HG03520 (cell line): ENCODE data around the gene PRR23E.

Source experiments
- ATAC-seq: cut with Tn5 transposase; IDR thresholded peaks from one replicate; pipeline ENCODE4 v1.9.1; 2021; ENCODE audit warnings: mild to moderate bottlenecking, moderate library complexity; ENCODE audit not compliant: unreplicated experiment

Gene PRR23E

DNA sequence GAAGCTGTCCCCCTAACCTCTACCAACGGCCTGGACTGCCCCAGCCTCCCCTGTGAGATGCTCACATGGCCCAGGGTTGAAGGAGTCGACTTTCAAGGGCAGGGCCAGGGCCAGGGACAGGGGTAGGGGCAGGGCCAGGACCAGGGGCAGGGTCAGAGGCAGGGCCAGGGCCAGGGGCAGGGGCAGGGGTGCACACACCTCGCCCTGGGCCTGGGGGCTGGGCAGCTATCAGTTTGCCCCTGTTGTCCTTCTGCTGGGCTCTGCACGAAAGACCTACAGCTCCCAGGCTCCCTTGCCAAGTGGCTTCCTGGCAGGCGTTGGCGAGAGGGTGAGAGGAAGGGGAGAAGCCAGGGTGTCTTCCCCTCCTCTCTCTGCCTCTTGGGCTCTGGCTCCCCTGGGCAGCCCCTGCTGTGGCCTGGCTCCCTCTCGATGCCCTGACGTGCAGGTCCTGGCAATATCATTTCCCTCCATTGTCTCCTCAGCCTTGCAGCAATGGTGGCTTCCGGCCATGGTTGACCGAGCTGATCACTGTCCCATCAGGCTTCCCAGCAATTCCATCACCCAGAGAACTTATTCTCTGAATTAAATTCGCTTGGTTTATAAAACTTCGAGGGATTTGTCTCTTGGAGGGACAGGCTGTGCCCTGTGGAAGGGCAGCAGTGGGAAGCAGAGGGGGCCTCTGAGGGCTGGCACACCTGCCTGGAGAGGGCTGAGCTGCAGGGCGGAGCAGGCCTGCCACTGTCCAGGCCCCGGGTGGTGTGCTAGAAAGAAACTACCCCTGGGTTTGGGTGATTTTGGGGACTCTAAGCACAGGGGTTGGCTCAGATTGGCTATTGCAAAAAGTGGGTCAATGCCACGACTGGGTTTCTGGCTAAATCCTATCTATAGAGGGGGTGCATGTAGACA lies 13.9 kb downstream of the PRR23E start:
- no peak for ATAC-seq

DNA sequence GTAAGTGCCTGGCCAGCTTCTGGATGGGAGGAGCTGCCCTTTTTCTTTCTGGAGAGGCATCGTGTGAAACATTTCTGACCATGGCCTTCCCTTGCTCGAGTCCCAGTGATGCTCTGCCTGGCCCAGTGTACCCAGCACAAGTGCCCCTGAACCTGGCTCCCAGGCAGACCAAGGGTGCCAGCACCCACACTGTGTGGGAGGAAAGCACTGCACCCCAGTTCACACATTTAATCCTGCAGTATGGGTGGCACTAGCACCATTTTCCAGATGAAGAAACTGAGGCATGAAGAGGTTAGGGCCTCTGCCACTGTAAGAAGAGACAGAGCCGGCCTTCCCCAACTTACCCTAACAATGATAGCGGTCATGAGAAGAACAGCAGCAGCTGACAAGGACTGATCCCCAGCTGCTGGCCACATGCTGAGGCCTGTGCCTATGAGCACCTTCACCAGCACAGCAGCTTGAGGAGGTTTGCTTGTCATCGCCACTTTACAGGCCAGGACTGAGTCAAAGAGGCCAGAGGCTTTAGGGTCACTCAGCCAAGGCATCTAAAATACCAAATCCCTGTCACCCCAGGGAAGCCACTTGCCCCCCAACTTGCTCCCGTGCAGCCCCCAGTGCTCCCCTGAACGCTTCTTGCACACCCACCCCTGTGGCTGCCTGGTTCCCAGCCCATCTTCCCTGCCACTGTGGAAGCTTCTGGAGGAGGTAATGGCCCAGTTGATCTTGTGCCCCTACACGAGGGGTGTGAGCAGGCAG lies 15.0 kb downstream of the PRR23E start:
- no peak for ATAC-seq

DNA sequence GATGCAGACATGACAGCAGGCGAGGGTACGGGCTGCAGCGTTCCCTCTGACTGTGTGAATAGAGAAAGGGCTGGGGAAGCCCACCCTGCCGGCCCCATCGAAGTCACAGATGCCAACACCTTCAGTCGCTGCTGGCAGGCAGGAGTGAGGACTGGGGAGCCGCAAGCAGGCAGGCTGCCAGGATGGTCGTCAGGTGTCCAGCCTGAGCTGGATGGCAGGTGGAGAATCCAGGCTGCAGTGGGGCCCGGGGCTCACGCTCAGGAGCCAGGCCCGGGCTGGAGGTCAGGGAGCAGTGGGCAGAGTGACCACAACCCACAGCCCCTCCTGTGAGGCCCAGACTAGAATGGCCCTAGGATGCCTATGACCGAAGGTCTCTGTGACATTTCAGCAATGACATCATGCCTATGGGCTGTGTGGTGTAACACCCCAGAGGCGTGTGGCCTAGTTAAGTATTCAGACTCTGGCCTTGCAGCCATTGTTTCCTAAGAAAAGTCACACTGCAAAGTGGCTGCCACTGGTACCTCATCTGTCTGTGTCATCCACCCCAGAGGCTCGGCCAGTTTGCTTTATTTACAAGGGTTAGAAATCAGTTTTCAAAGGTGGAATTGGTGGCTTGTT lies 15.7 kb downstream of the PRR23E start:
- ATAC-seq: no peak

DNA sequence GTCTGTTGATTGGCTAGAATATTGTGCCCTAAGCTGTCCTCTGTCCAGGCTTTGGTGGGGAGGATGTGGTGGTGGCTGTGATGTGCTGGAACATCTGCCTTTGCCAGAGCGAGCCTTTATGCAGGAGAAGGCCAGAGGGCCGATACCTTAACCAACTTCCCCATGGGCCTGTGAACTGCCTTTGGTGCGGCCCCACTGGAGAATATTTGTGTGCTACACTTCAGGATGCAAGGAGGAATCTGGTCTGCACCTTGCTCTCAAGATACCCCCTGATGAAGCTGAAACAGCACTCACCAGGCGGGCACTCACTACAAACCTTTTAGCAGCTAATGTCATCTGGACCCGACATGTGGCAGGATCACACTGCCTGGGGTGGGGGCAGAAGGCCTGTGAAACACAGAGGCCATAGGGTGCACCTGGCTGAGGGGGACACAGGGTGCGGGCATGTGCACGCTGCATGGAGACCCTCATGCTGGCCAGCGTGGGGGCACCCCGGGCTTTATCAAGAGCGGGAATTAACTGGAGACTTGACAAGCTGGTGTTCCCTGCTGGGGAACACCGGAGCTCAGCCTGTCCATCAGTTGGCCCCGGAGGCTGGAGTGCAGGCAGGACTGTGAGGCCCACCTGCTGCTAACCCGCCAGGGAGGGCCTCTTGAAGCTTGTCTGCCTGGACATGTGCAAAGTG lies 16.4 kb downstream of the PRR23E start:
- no peak for ATAC-seq

DNA sequence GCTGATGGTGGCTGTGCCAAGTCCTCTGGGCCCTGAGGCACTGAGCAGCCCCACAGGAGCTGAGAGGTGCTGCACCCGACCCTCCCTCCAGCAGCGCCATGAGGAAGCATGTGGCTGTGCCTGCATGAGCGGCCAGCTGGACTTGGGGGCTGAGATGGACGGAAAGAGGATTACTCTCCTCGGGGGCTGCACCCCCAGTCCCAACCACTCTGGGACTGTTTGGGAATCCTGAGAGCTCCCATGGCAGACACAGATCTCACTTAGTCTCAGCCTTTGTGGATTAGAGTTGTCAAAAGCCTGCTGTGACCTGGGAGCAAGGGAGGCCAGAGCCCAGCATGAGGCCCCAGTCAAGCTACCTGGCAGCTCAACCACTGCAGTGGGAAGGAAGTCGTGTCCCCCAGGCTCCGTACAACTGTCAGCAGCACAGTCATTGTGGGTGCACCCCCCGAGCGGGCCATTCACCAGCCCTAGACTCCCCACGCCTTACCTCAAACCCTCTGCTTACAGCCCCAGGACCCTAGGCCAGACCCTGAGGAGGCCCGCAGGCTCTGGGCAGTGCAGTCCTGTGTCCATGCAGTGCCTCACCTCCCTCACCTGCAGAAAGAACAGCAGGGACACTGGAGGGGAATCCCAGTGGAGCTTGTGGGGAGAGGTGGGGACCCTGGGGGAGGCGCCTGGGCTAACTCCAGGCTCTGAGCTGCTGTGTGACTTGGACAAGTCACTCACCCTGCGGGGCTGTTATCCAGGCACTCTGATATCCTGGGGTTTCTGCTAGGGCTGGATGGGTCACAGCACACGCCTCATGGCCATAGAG lies 17.1 kb downstream of the PRR23E start:
- no peak for ATAC-seq

DNA sequence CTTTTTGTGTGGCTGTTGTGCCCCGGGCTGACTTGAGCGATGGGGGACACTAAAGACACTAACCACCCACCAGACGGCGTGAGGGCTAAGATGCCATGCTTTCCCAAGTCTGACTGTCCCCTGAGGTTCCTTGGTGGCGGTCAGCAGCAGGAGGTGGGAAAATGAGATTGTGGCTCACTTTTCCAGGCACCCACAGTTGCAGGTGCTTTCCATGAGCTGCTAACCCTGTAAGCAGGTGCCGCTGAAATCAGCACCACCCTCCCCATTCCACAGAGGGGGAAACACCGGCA lies 17.7 kb downstream of the PRR23E start:
- no peak for ATAC-seq

DNA sequence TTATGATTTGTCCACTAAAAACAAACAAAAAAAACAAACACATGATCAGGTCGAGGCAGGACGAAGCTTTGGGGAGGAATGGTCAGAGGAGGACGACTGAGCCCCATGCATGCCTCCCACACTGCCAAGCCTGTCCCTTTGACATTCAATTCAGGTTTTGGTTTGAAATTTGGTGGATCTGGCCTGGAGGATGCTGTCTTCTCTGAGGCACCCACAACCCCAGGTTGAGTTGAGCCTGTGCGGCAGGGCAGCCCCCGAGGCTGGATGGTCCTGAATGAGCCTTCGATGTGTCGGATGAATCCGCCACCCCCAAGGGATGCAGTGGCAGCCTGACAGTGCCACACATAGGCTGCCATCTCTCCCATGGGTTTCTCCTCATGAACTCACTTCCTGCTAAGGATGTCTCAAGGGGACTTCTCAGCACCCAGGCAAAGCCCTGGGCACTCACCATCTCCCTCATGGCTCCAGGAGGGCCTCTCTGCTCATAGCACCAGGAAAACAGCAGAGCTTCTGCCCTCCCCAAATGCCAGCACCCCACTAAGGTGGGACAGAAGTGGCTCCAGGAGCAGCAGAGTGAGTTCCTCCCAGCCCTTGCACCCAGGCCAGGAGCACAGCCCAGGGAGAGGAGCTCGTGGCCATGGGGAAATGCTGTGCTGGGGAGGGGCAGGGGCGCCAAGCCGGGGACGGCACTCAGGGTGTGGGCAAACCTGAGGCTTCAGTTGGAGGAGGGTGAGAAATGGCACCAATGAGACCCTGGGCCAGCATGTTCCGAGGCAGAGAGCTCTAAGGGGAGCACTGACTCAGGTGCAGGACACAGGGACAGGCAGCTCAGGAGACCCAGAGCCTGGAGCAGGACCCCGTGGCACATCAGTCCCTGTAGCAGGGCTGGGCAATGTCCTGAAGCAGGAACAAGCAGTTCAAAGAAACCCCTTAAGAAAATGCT lies 18.5 kb downstream of the PRR23E start:
- no peak for ATAC-seq

DNA sequence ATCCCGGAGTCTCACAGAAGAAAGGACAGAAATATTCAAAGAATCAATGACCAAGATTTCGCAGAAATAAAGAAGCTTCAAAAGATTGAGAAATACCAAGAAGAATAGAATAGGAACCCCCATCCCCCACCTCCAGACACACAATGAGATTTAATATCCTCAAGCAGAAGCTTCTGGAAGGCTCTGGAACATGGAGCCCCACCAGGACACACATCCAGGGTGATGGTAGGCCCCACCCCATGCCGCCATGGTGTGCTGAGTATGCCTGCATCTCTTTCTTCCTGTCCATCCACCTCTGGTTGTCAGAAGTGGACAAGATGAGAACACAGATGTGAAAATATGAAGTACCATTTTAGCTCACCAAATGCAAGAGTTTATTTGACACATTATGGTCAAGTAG lies 19.3 kb downstream of the PRR23E start:
- ATAC-seq: no peak

DNA sequence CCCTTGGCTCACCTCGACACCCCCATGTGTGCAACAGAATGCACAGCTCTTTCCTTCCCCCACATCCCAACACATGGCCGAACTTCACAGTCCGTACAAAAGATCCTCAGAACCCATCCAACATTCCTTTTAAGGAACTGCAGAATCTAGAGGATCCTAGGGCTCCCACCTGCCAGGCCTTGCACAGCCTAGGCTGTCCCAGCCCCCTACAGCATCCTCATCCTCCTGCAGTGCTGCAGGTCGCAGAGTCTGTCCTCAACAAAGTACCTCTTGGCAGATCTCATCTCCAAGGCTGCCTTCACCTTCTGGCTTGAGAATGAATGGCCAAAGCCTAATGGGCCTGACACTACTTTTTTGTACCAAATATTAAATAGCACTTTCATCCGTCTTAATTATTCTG lies 19.8 kb downstream of the PRR23E start:
- ATAC-seq: no peak

DNA sequence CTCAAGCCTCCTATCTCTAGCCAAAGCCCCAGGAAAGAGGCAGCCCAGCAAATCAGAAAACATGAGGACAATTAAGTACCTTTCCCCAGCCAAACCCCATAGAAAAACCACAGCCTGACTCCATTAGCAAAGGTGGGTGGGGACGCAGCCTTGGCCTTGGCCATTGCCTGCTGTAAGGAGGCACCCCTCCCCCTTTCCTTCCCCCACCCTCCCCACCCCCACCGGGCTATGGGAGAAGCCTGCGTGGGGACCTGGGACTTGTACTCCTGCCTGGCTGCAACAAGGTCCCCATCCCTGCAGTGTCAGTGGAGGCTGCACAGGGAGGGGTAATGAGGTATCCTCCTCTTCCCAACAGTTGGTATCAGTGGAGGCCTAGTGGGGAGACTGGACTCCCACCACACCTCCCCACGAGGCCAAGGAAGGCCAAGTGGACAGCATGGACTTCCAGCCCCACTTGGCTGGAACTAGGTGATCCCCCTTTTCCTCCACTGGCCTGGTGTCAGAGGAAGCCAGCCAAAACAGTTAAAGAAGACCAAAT lies 20.5 kb downstream of the PRR23E start:
- ATAC-seq: no peak

DNA sequence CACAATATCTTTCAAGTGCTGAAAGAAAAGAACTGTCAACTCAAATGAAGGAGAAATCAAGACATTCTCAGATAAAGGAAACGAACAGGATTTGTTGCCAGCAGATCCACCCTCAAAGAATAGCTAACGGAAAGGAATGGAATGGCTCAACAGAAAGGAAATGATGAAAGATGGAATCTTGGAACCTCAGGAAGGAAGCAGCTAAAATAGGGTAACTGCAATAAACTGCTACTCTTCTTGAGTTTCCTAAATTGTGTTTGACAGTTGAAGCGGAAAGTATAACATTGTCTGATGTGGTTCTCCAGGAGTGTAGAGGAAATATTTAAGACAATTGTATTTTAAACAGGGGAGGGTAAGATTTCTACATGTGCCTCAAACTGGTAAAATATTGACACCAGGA lies 22.0 kb downstream of the PRR23E start:
- ATAC-seq: no peak

DNA sequence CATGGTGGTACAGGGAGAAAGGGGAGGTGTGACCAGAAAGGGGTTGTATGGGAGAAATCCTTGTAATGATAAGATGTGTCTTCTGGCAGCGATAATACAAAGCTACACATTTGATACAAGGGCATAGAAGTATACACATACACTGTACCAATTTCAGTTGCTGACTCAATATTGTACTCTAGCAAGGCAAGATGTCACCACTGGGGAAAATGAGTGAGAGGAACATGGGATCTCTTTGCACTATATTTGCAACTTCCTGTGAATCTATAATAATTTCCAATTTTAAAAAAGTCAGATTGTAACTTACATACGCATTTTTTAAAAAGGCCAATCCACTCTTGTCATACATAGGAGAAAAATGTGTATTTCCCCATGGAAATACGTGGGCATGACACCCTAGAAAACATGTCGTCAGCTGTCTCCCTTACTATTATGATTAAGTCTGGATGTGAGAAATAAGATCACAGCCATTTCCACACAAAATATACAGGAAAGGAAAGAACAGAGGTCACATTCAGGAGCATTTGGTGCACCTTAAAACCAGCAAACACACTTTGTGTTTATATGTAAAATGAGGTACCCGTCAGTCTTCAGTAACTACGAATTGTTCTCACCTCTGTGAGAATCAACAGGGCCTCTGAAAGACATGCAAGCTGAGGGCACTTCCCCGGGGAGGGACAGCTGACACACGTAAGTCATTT lies 22.9 kb downstream of the PRR23E start:
- ATAC-seq: no peak

DNA sequence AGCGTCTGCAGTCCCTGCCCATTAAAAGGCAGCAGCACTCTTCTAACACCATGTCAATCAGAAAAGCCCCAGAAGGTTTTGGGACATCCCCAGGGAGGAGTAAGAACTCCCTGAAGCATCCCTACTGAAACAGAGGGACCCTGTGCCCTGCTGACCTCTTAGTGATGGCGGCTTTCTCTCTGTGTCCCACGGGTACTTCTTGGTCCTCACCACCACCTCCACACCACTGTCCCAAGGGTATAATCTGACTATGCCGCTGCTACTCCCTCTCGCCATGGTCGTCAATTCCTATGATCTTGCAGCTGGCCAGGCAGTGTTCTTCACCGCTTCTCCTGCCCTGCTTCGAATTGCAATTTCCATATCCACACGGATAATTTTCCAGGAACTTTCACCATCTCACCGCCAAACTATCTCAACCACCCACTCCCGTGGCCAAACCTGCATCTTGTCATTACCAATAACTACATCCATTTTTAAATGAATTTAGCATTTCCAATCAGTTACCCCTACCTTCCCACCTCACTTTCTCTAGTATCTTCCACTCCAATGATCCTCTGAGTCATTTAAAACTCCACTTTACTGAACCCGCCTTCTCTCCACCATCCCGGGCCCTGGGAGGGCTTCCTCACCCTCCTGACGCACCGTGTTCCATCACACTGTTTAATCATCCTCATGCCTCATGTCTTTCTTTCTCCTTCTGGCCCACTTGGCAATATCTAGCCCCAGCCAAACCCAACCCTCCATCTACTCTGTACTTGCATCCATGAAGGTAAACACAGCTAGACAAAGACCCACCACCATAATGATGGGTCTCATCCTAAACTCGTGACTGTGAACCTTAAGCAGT lies 23.7 kb downstream of the PRR23E start:
- ATAC-seq: no peak

DNA sequence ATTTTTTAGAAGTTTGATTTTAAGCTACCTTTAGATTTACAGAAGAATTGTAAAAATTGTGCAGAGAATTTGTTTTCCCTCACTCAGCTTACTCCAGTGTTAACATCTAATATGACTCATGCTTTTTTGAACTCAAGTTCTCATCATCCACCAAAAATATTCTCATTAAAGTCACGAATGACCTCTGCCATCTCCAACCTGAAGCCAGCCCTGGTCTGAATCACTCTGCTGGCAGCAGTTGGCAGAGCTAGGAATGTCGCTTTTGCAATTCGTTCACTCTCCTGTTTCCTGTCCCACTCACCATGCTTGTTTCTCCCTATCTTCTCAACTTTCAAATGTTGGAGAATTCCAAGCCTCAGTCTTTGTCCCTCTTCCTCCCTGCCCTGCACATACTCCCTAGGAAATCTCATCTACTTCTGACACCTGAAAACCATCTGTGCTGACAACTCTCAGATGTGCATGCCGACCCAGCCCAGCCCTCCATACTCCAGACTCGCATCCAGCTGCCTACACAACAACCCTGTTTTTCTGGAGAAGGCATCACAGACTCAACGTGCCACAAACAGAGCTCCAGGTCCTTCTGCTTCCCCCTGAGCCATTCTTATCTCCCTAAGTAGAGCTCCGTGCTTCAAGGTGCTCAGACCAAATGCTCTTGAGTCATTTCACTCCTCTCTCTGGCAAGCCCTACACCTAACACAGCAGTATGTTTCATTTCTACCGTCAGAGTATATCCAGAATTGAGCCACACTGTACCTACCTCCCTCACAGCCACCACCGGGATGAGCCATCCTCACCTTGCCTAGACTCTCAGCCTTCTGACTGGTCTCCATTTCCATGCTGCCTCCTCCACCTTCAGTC lies 24.9 kb downstream of the PRR23E start:
- ATAC-seq: no peak

DNA sequence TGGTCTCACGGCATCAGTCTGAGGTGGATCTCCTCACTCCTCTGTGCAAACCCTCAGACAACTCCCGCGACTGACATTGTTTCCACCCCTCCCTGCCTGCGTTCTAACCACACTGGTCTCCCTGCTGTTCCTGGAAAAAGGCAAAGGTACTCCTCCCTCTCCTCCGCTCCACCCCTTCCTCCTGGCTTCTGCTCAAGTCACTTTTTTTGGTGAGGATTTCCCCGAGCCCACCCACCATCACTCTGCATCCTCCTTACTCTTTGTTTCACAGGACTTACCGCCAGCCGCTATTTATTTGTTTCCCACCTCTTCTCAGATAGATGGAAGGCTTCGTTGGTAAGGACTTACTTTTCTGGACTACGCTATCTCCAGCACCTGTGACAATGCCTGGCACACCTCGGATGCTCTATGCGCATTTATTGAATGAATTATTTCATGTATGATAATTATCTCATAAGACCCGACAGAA lies 25.6 kb downstream of the PRR23E start:
- no peak for ATAC-seq

DNA sequence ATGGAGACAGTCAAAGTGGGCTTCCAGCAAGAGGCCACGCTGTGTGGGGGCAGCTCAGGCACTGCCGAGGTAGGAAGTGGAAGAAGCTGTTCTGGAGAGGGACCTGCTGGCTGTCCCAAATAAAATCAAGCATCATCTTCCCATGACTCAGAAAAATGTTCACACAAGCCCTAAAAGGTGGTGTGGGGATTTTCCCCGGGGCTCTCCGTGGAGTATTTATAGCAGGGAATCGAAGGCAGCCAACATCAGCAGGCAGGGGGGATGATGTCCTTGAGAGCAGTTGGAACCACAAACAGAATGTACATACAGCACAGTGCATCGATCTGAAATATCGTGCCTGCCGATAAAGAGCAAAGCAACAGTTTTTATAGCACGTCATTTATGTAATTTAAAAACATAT lies 27.6 kb downstream of the PRR23E start:
- no peak for ATAC-seq

DNA sequence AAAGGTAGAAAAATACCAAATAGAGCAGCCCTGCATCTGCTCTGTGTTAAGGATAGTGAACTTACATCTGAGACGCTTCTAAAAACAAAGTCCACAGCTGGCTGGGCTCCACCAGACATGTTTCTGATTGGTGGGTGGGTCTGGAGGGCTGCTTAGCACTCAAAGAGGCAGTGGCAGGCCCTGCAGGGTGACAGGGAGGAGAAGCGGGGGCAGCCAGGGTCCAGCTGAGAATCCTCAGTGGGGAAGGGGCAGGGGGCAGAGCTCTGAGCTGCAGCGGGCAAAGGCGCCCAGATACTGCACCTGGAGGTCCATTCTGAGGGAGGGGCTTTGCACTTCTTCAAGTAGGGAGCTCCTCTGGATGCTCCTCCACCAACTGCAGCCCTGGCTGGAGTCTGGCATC lies 28.1 kb downstream of the PRR23E start:
- no peak for ATAC-seq
